LoVo (cell line): Measurements from ENCODE around the gene MNAT1.

Source experiments
- DNase-seq: peaks from one replicate; pipeline ENCODE4 v3.0.0-alpha.2; 2016; ENCODE audit warnings: low spot score

The MNAT1 gene

GRCh38 chr14:60968099-60968498 is 233.5 kb downstream of the MNAT1 start:
- DNase-seq: no peak

GRCh38 chr14:60968671-60969070 is 234.1 kb downstream of the MNAT1 start:
- DNase-seq: no peak

- DNase-seq: no peak
Measured at GRCh38 chr14:60970146-60970545, 235.6 kb downstream of the MNAT1 start.

- DNase-seq: no peak
Measured at GRCh38 chr14:60971271-60971670, 236.7 kb downstream of the MNAT1 start.

- DNase-seq: no peak
Measured at GRCh38 chr14:60972295-60972694, 237.7 kb downstream of the MNAT1 start.

- DNase-seq: no peak
Measured at GRCh38 chr14:60973070-60973469, 238.5 kb downstream of the MNAT1 start.

GRCh38 chr14:60974090-60974651 is 239.6 kb downstream of the MNAT1 start:
- no peak for DNase-seq

GRCh38 chr14:60975551-60975950 is 241.0 kb downstream of the MNAT1 start:
- DNase-seq: no peak

GRCh38 chr14:60977847-60978246 is 243.3 kb downstream of the MNAT1 start:
- DNase-seq: no peak

- DNase-seq: peak; percentile 93
Measured at GRCh38 chr14:60980811-60981632, 246.5 kb downstream of the MNAT1 start, which contains the start of the genes SLC38A6 and TRMT5. Gene SLC38A6 (plus strand): TSS chr14:60981245. CDS start chr14:60981278, 33 bp downstream. Gene TRMT5 (minus strand): TSS chr14:60981079. CDS start chr14:60980973, 106 bp downstream.

- peak; percentile 34 for DNase-seq
Measured at GRCh38 chr14:60981633-60982455, 247.3 kb downstream of the MNAT1 start.

GRCh38 chr14:60984196-60984595 is 249.6 kb downstream of the MNAT1 start:
- no peak for DNase-seq

- DNase-seq: no peak
Measured at GRCh38 chr14:60986500-60986899, 251.9 kb downstream of the MNAT1 start.

GRCh38 chr14:60989599-60989998 is 255.0 kb downstream of the MNAT1 start:
- no peak for DNase-seq

- no peak for DNase-seq
Measured at GRCh38 chr14:60998617-60999016, 264.1 kb downstream of the MNAT1 start.

- DNase-seq: no peak
Measured at GRCh38 chr14:60999536-60999935, 265.0 kb downstream of the MNAT1 start.

GRCh38 chr14:61003571-61003970 is 269.0 kb downstream of the MNAT1 start:
- DNase-seq: no peak

- no peak for DNase-seq
Measured at GRCh38 chr14:61019537-61019936, 285.0 kb downstream of the MNAT1 start.
